GM23248 (cell line): ENCODE results near the gene ANO4.

ENCODE experiments used
- EZH2 ChIP-seq: fragments of 200-600 bp; sonication (generic); IDR thresholded peaks from 2 replicates; pipeline ENCODE4 v1.6.1; 2018; ENCODE audit warnings: antibody characterized with exemption, mild to moderate bottlenecking; ENCODE audit not compliant: insufficient read depth, poor library complexity, severe bottlenecking
- EZH2phosphoT487 ChIP-seq: fragments of 200-600 bp; sonication (generic); IDR thresholded peaks from 2 replicates; pipeline ENCODE4 v1.6.1; 2018; ENCODE audit warnings: antibody characterized with exemption, moderate library complexity, mild to moderate bottlenecking, low read depth; ENCODE audit not compliant: insufficient read depth

DNA sequence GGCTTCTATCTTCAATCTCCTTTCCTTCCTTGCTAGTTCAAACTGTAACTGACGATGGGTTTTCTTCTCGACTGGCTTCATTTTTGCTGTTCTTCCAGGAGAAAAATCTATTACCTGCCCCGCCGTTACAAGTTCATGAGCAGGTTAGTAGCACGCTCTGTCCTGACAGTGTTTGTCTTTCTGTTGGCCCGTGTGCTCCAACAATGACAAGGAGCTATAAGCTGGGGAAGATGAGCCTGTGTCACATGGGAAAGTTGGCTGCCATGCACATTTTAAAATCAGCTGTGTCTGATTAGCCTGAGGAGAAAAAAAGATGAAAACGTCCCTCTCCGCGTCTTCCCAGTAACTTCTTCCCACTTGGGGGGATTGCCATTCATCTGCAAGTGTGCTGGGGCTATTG is 180.2 kb downstream of the ANO4 start:
- TF ChIP-seq EZH2phosphoT487, result no peak
- no peak for TF ChIP-seq EZH2
